PC-3 (cell line): ENCODE data around the gene CTAG1A. TPM values are rescaled to one million over a fixed set of nuclear protein-coding genes. Genes with fewer than 3 reads are reported as not detected.
A peak's percentile ranks its signal among the peaks of the same experiment; 100 is the strongest.

Source experiments
- ATAC-seq: fragments of 200-7000 bp; cut with Tn5 transposase; 2 replicates; pipeline ENCODE4 v1.9.1; 2020; ENCODE audit warnings: mild to moderate bottlenecking, moderate library complexity
- BruUV-seq: library from RNA; stranded (reverse); fragments of 400-500 nt; replicated peaks from 2 replicates; lab custom pipeline; 2021; lab: Mats Ljungman, UMichigan
- CTCF ChIA-PET: fragments of 300-600 bp; sonication (Branson Sonifier 250); formaldehyde crosslinking; loops from one replicate; lab custom pipeline; 2022; ENCODE audit warnings: antibody characterized with exemption; lab: Charles Lee
- POLR2A ChIA-PET: fragments of 300-600 bp; sonication (Branson Sonifier 250); formaldehyde crosslinking; loops from one replicate; lab custom pipeline; 2022; ENCODE audit warnings: antibody characterized with exemption; ENCODE audit not compliant: unreplicated experiment; lab: Charles Lee
- DNase-seq: peaks from one replicate; pipeline ENCODE4 v3.0.0-alpha.2; 2015
- H2AFZ ChIP-seq: fragments of 300-600 bp; sonication (generic); 2 replicates; pipeline ENCODE4 v1.6.0; 2016; ENCODE audit warnings: antibody characterized with exemption, low read length
- H3F3A ChIP-seq: fragments of 300-600 bp; sonication (generic); one replicate; pipeline ENCODE4 v1.6.0; 2017; ENCODE audit warnings: antibody characterized with exemption, low read length, control low read depth, mild to moderate bottlenecking; ENCODE audit not compliant: unreplicated experiment
- H3K27ac ChIP-seq: fragments of 300-600 bp; sonication (generic); 2 replicates; pipeline ENCODE4 v1.5.1; 2016; ENCODE audit warnings: mild to moderate bottlenecking, low read length
- H3K27me3 ChIP-seq: fragments of 300-600 bp; sonication (generic); 2 replicates; pipeline ENCODE4 v1.6.1; 2016; ENCODE audit warnings: low read length, mixed read lengths
- H3K36me3 ChIP-seq: fragments of 300-600 bp; sonication (generic); 2 replicates; pipeline ENCODE4 v1.6.1; 2016; ENCODE audit warnings: low read depth, mixed run types, low read length, mixed read lengths
- H3K4me1 ChIP-seq: fragments of 300-600 bp; sonication (generic); 2 replicates; pipeline ENCODE4 v1.5.1; 2016; ENCODE audit warnings: low read length; ENCODE audit not compliant: insufficient read depth
- H3K4me2 ChIP-seq: fragments of 300-600 bp; sonication (generic); 2 replicates; pipeline ENCODE4 v1.6.0; 2016; ENCODE audit warnings: low read length
- H3K4me3 ChIP-seq: fragments of 300-600 bp; sonication (generic); 2 replicates; pipeline ENCODE4 v1.5.1; 2016; ENCODE audit warnings: mild to moderate bottlenecking, low read length, mixed read lengths
- H3K79me2 ChIP-seq: fragments of 300-600 bp; sonication (generic); 2 replicates; pipeline ENCODE4 v1.6.1; 2017; ENCODE audit warnings: low read length, mixed read lengths
- H3K9ac ChIP-seq: fragments of 300-600 bp; sonication (generic); 2 replicates; pipeline ENCODE4 v1.6.0; 2016; ENCODE audit warnings: mild to moderate bottlenecking, low read length
- H3K9me2 ChIP-seq: fragments of 300-600 bp; sonication (generic); replicated peaks from 2 replicates; pipeline ENCODE4 v1.6.1; 2016; ENCODE audit warnings: mixed run types, low read length, mixed read lengths
- H3K9me3 ChIP-seq: fragments of 300-600 bp; sonication (generic); 2 replicates; pipeline ENCODE4 v1.6.1; 2016; ENCODE audit warnings: low read length, mixed read lengths
- H4K20me1 ChIP-seq: fragments of 300-600 bp; sonication (generic); 2 replicates; pipeline ENCODE4 v1.6.1; 2016; ENCODE audit warnings: low read length, mixed read lengths
- CTCF ChIP-seq: fragments of 300-600 bp; sonication (generic); conservative IDR thresholded peaks from 2 replicates; pipeline ENCODE4 v1.5.1; 2017; ENCODE audit warnings: antibody characterized with exemption, low read depth, mild to moderate bottlenecking, low read length
- EZH2 ChIP-seq: fragments of 300-600 bp; sonication (generic); IDR thresholded peaks from one replicate; pipeline ENCODE4 v1.6.1; 2017; ENCODE audit warnings: antibody characterized with exemption, mild to moderate bottlenecking, low read length; ENCODE audit not compliant: unreplicated experiment
- EZH2phosphoT487 ChIP-seq: fragments of 300-600 bp; sonication (generic); IDR thresholded peaks from 2 replicates; pipeline ENCODE4 v1.6.1; 2018; ENCODE audit warnings: mild to moderate bottlenecking, antibody characterized with exemption, low read length, borderline replicate concordance
- intact Hi-C: fragments of 100-400 bp; cut with micrococcal nuclease; formaldehyde crosslinking; loops from 2 replicates; pipeline ENCODE4 v1.9.0; 2023
- total RNA-seq: library from RNA; depleted of rRNA; stranded (reverse); fragments of >200 nt; gene quantifications from 2 replicates; pipeline ENCODE4 v1.2.3, GENCODE V29; 2014

Gene CTAG1A
- total RNA-seq, 1 experiment from 2014 or later, result not detected

- Histone ChIP-seq H3K9me2 (no peaks in the 10 kb centered on the region), H3K4me1 (peaks cover 49% of the 10 kb centered on the region), H2AFZ (no peak overlapping the region), H3K27ac (peak overlapping the region; percentile 96), H3K79me2 (peaks cover 69% of the 10 kb centered on the region), H3K9ac (peak overlapping the region; percentile 77), H3K9me3 (no peaks in the 10 kb centered on the region), H3K27me3 (no peaks in the 10 kb centered on the region), H4K20me1 (no peaks in the 10 kb centered on the region), H3K4me2 (peak overlapping the region; percentile 77), H3K36me3 (peaks cover 6% of the 10 kb centered on the region; the same call in 1 of the 2 replicates), H3K4me3 (peak overlapping the region; percentile 50), H3F3A (no peaks in the 10 kb centered on the region)
- BruUV-seq, result TSS peak; percentile 75
- peak; percentile 98 for TF ChIP-seq EZH2phosphoT487
- TF ChIP-seq EZH2, result no peak
- POLR2A ChIA-PET, result interaction anchor here (0.5 to 0.7 kb wide), 4 partner anchors 132 to 1710 kb away, joined by 3 to 5 read pairs (median 4); partner anchors contain the start of genes CETN2 and NSDHL
- CTCF ChIA-PET, result interaction anchor here (0.6 kb wide), 3 partner anchors 9 to 129 kb away, joined by 4 to 5 read pairs (median 5); no protein-coding TSS in a partner anchor
- intact Hi-C loops, result no loop called here
- DNase-seq (peak; percentile 96), ATAC-seq (peak; percentile 74)
Measured at GRCh38 chrX:154540897-154541535, 43.9 kb upstream of the CTAG1A start.

- H3K4me2 ChIP-seq, result peak overlapping the region; percentile 77
- intact Hi-C loops, result no loop called here
- H3K9me3 ChIP-seq, result no peaks in the 10 kb centered on the region
- 0 out of 2 replicates have a peak, but pooled peaks cover 6% of the 10 kb centered on the region for H3K36me3 ChIP-seq
- no peaks in the 10 kb centered on the region for H3K27me3 ChIP-seq
- ATAC-seq (no peak), DNase-seq (no peak)
- H2AFZ ChIP-seq, result no peak overlapping the region
- H3K9me2 ChIP-seq, result no peaks in the 10 kb centered on the region
- no peaks in the 10 kb centered on the region for H4K20me1 ChIP-seq
- H3K79me2 ChIP-seq, result peaks cover 74% of the 10 kb centered on the region
- TF ChIP-seq CTCF (no peak), EZH2 (no peak), EZH2phosphoT487 (no peak)
- ChIA-PET CTCF (interaction anchor here (0.6 kb wide), 2 partner anchors 10 to 14 kb away, joined by 5 read pairs; no protein-coding TSS in a partner anchor), POLR2A (interaction anchor here (0.6 to 0.7 kb wide), 2 partner anchors 132 to 170 kb away, joined by 3 to 5 read pairs; no protein-coding TSS in a partner anchor)
- peak overlapping the region; percentile 77 for H3K9ac ChIP-seq
- no TSS peak for BruUV-seq
- peak overlapping the region; percentile 50 for H3K4me3 ChIP-seq
- H3F3A ChIP-seq, result no peaks in the 10 kb centered on the region
- peak overlapping the region; percentile 96 for H3K27ac ChIP-seq
- peaks cover 50% of the 10 kb centered on the region for H3K4me1 ChIP-seq
Measured at GRCh38 chrX:154541589-154541895, 43.4 kb upstream of the CTAG1A start.

- H3K9me2 ChIP-seq, result no peaks in the 10 kb centered on the region
- H3K36me3 ChIP-seq, result 0 out of 2 replicates have a peak, but pooled peaks cover 6% of the 10 kb centered on the region
- H4K20me1 ChIP-seq, result no peaks in the 10 kb centered on the region
- peaks cover 50% of the 10 kb centered on the region for H3K4me1 ChIP-seq
- ChIA-PET CTCF (interaction anchor here (0.6 kb wide), 1 partner anchor 15 kb away, joined by 5 read pairs; no protein-coding TSS in a partner anchor), POLR2A (interaction anchor here (0.7 kb wide), 1 partner anchor 171 kb away, joined by 3 read pairs; no protein-coding TSS in a partner anchor)
- H3K27me3 ChIP-seq, result no peaks in the 10 kb centered on the region
- BruUV-seq, result no TSS peak
- DNase-seq, result peak; percentile 96
- peak overlapping the region; percentile 77 for H3K4me2 ChIP-seq
- no peaks in the 10 kb centered on the region for H3F3A ChIP-seq
- H3K4me3 ChIP-seq, result peak overlapping the region; percentile 50
- TF ChIP-seq EZH2phosphoT487, result peak; percentile 63; the same call in 1 of the 2 replicates
- TF ChIP-seq CTCF, result no peak
- no peak for TF ChIP-seq EZH2
- no peak overlapping the region for H2AFZ ChIP-seq
- peak; percentile 49 for ATAC-seq
- H3K9ac ChIP-seq, result peak overlapping the region; percentile 77
- intact Hi-C loops, result no loop called here
- H3K79me2 ChIP-seq, result peaks cover 74% of the 10 kb centered on the region
- H3K27ac ChIP-seq, result peak overlapping the region; percentile 96
- H3K9me3 ChIP-seq, result no peaks in the 10 kb centered on the region
Measured at GRCh38 chrX:154541896-154542722, 42.8 kb upstream of the CTAG1A start.
